HG02840 (cell line): ENCODE results near the gene PSKH1.
"Not testable (repeated sequence)": the region's sequence is repeated elsewhere in the genome, so short reads cannot be mapped to it uniquely, and the experiment has no call there.

Experiments
- ATAC-seq: cut with Tn5 transposase; IDR thresholded peaks from one replicate; pipeline ENCODE4 v1.9.1; 2021; ENCODE audit warnings: mild to moderate bottlenecking, moderate library complexity, moderate number of reproducible peaks; ENCODE audit not compliant: unreplicated experiment, low FRiP score

The PSKH1 gene

GRCh38 chr16:67972285-67972684, 79.2 kb downstream of the PSKH1 start:
- ATAC-seq = not testable (repeated sequence)

GRCh38 chr16:67975321-67976105, 82.5 kb downstream of the PSKH1 start:
- ATAC-seq = no peak

GRCh38 chr16:67976205-67976604, 83.2 kb downstream of the PSKH1 start:
- no peak for ATAC-seq

- no peak for ATAC-seq
Measured at GRCh38 chr16:67977005-67977404, 84.0 kb downstream of the PSKH1 start.

GRCh38 chr16:67977469-67978227, 84.6 kb downstream of the PSKH1 start:
- ATAC-seq = no peak
